GM15510 (cell line): ENCODE measurements around the gene ULK4.

Source experiments
- POLR2A ChIP-seq: IDR thresholded peaks from 3 replicates; pipeline ENCODE4 v1.6.1; 2011; ENCODE audit warnings: borderline replicate concordance; ENCODE audit not compliant: insufficient read length; ENCODE audit errors: extremely low read depth

Gene ULK4

DNA sequence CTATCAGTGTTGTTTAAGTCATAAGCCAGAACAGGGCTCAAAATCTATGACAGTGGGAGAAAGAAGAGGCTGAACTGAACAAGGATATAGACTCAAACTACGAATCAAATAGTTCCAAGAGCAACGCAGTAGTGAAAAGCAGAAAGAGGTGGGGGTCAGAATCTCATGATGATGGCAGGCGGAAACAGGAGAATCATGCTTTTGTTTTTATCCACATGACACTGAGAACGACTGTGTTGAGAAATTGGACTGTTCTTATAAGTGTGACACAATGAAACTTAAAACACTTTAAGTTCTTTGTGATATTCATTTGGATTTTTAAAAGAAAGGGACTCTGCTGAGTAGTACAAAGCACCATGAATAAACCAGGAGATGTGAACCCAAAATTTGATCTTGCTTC, 309.4 kb downstream of the ULK4 start:
- TF ChIP-seq POLR2A = no peak

DNA sequence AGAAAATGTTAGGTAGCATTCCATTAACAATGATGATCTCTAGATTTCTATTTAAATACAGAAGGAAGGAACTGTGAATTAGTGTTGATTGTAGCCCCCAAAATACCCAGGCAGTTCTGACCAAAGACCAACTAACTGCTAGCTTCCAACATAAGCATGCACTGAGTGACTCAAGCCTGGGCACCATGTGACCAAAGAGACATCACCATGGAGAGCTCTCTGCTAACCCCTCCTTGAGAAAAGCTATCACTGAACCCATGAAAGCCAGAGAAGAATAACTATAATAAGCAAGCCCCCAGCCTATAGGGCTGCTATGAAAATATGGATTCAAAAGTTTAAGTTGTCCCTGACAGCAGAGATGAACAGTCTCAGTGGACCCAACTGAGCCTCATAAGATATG, 310.2 kb downstream of the ULK4 start:
- no peak for TF ChIP-seq POLR2A

DNA sequence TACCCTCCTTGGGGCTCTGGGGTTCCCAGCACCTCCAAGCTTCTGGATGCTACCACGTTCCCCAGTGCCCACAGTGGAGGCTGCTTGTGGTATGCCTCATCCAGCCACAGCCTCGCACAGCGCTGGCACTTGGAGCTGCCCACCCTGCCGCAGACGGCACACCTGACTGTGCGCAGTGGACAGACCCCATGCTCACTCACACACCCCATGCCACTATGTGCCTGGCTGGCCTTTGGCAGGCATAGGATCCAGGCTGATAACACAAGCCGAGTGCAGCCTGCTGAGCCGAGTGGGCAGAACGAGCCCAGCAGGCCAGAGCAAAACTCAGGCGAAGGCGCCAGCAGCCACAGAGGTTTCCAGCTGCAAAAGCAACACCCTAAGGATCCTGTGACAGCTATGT, 311.5 kb downstream of the ULK4 start:
- no peak for TF ChIP-seq POLR2A

DNA sequence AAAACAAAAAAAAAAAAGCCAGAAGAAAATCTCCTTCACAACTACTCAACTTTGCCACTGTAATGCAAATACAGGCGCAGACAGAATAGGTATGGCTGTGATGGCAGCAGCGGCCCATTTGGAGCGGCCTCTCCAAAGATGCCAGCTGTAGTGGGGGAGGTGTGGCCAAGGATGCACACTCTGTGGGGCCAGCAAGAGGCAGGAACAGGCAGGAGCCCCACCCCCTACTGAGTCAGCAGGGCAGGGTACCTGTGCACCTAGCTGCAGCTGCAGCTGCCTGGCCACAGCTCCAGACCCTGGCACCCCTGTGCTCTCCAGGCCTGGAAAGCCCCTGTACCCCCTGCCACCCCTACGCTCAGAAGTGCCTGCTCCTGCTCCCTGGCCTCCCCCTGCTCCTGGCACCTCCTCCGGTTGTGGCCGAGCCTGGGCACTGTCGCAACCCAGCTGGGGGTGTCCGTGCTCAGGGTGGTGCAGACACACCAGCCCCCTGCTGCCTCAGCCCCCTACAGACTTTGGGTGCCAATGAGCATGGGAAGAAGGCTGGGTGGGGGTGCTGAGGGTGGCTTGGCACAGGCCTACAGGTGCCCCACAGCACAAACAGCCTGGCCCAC, 312.7 kb downstream of the ULK4 start:
- no peak for TF ChIP-seq POLR2A

DNA sequence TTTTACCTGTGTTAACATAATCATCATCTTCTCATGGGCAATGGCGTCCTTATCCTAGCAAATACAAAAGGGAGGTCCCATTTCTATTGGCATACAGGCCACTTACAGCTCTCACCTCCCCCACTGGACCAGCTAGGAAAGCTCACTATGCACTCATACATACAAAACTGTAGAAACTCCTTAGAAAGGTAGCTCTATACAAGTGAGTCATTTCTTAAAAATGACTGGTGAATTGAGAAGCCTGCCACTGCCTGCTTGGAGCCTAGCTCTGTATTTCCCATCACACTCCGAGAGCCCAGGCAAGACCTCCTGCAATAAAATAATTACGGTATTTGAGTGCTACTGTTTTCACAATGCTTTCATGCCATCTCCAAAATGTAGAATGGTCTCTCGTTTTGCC, 321.8 kb downstream of the ULK4 start:
- TF ChIP-seq POLR2A = no peak

DNA sequence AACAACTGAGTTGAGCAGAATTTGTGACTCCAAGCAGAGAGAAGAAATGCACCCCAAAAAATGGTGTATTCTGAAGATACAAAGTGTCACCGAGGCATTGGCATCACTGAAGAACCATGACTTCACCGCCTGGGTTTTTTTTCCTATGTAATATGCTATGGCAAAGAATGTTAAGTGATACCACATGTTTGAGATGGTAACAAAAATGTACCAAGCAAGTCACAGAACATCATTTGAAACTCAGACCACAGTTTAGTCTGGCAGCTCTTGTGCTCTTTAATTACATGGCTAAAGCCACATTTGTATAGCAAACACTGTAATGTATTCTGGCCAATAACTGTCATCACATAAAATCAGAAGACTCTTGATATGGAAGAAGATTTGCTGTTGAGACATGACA, 323.5 kb downstream of the ULK4 start:
- no peak for TF ChIP-seq POLR2A

DNA sequence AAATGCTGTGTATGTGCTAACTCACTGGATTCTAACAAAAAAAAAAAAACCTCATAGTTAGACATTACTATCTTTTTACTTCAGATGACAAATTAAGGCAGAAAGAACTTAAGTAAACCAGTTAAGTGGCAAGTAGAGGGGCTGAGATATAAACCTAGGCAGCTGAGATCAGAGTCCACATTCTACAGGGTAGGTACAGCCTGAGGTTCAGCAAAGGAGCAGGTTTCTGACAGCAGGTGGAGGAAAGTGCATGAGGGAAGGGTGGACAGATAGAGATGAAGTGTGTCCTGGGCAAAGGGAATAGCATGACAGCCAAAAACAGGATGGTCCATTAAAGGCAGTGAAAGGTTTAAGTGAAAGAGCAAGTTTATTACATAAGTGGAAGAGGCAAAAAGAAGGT, 329.2 kb downstream of the ULK4 start:
- no peak for TF ChIP-seq POLR2A

DNA sequence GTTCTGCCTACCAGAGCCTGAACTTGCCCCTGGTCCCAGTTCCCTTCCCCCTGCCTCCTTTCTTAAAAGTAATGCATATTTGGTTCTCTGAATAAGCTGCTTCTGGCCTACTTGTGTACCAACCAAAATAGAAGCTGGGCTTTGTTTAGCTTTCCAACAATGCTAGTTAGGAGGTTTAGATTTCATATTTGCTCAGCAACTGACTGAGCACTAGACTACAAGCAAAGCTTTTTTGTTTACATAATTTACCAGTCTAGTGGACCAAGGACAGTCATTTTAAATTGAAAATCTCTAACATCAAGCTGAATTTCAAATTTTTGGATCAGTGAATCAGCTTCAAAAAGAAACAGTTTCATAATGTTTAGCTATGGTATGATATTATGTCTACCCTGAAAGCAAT, 331.2 kb downstream of the ULK4 start:
- TF ChIP-seq POLR2A = no peak

DNA sequence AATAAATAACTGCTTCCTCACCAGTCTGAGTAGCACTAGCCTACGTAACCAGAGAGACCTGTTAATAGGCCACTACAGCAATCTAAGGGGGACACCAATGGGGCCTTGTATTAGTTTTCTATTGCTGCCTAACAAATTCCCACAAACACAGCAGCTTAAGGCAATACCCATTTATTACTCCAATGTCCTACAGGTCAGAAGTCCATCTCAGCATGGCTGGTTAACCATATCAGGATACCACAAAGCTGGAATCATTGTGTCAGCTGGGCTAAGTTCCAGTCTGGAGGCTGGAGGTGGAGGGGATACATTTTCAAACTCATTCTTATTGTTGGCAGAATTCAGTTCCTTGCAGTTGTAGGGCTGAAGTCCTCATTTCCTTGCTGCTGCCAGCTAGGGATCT, 331.9 kb downstream of the ULK4 start:
- no peak for TF ChIP-seq POLR2A

DNA sequence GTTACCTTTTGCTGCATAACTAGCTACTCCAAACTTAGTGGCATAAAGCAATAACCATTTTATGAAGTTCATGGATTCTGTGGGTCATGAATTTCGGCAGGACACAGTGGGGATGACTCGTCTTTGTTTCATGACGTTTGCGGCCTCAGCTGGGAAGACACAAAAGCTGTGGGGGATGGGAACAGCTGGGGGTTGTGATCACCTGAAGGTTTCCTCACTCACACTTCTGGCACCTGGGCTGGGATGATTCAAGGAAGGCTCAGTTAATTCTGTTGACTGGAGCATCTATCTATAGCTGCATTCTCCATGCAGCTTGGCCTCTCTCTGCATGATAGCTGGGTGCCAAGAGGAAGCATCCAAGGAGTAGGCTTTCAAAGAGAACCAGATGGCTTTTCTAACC, 332.8 kb downstream of the ULK4 start:
- TF ChIP-seq POLR2A = no peak

DNA sequence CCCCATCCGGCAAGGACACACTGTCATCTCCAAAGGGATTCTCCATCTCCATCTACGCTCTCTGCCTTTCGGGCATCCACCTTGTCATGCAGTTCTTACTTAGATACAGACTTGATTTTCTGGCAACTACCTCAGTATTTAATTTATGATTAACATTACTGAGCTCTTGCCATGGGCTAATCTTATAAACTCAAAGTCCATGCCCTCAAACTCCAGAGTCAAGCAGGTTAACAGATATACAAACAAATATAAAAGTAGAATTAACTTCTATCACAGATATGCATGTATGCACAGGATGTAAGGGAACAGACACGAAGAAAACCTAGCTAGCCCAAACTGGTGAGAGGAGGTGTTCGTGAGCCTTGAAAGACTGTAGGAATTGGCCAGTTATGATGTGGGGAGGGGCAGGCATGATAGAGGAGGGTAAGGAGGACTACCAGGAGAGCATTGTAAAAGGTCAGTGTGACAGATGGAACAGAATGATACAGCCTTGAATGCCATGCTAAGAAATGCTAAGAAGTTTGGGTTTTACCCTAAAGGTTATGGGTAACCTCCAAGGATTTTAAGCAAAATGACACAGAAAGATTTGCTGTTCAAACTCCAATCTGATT, 334.3 kb downstream of the ULK4 start:
- no peak for TF ChIP-seq POLR2A

DNA sequence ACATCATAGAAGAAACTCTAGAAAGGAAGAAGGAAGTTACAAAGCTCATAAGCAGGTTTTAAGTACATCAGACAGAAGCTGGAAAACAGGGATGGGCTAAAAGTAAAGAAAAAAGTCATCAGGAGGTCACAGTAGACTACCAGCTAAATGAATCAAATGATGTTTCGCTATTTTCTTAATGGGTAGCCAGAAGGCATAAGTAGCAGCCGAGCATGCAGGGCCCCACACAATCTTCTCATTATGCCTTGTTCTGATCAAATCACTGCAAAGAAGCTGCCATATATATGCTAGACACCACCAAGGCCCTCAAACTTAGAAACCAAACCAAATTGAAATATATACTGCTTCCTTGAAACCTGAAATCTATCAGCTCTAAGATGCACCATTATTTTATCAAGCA, 349.1 kb downstream of the ULK4 start:
- no peak for TF ChIP-seq POLR2A

DNA sequence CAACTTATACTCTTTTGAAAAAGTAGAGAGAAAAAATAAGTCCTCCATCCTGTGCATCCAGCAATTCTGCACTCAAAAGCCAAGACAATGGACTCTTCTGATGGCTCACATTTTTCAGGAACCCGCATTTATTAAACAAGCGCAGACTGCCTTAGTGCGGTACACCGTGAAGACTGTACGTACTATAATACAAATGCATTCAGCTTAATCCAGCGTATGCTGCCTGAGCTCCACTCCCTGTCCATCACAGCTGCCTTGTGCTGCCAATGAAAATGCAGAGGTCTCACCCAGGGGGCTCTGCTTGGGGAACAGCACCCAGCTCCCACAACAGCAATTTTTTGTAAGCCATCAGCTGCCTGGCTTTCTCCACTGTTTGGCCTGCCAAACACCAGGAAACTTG, 350.9 kb downstream of the ULK4 start:
- TF ChIP-seq POLR2A = no peak

DNA sequence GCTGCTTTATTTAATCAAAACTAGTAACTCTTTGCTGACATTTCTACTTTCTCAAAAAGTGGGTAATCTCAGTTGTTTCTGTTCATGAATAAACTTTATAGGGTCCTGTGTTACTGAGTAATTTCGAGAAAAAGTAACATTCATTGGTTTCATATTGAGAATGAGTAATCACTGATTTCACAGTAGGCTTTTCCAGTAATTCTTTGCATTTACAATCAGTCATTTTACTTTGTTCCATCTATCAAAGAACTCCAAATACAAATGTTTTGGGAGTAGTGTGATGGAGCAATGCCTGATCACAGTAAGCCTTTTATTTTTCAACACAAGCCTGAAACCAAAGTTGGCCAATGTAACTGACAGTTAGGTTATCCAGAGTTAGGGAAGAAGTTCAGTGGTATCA, 353.6 kb downstream of the ULK4 start:
- TF ChIP-seq POLR2A = no peak

DNA sequence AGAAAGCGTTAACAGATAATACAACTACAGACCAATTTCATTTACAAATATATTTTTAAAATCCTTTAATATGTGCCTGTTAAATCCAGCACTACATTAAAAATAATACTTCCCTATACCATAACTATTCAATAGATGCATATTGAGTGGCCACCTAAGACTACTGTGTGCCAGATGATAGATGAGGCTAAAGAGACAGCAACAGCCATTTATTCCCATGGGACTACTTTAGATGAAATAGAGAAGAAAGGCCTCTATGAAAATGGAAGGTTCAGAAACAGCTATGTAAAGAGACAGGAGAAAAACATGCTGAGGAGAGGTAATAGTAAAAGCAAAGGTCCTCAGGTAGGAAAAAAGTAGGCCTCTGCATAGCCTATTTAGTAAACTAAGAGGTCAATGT, 358.1 kb downstream of the ULK4 start:
- no peak for TF ChIP-seq POLR2A

DNA sequence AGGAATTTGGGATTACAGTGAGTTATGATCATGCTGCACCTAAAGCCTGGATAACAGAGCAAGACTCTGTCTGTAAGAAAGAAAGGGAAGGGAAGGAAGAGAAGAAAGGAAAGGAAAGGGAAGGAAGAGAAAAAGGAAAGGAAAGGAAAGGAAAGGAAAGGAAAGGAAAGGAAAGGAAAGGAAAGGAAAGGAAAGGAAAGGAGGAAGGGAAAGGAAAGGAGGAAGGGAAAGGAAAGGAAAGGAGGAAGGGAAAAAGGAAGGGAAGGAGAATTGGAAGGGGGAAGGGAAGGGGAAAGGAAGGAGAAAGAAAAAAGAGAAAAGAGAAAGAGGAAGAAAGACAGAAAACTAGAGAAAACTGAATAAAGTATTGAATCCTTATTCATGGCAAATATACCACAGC, 359.8 kb downstream of the ULK4 start:
- TF ChIP-seq POLR2A = no peak
